Type B pancreatic cell (in vitro differentiated cells): Measurements from ENCODE around the gene TIMM21. TPM values are rescaled to one million over a fixed set of nuclear protein-coding genes. Genes with fewer than 3 reads are reported as not detected.

Experiments
- DNase-seq: peaks from one replicate; pipeline ENCODE4 v3.0.0; 2021; ENCODE audit warnings: mixed read lengths; ENCODE audit not compliant: unreplicated experiment; ENCODE audit errors: extremely low spot score
- H3K27ac Mint-ChIP-seq: 2 replicates; pipeline ENCODE4 v1.8.0; 2021; ENCODE audit warnings: mild to moderate bottlenecking, mixed read lengths
- H3K27me3 Mint-ChIP-seq: 2 replicates; pipeline ENCODE4 v1.8.0; 2021; ENCODE audit warnings: mixed read lengths
- H3K36me3 Mint-ChIP-seq: 2 replicates; pipeline ENCODE4 v1.8.0; 2021; ENCODE audit warnings: mixed read lengths
- H3K4me1 Mint-ChIP-seq: one replicate; pipeline ENCODE4 v1.8.0; 2021; ENCODE audit warnings: mixed read lengths; ENCODE audit not compliant: unreplicated experiment
- H3K4me3 Mint-ChIP-seq: 2 replicates; pipeline ENCODE4 v1.8.0; 2021; ENCODE audit warnings: mild to moderate bottlenecking, mixed read lengths
- H3K9me3 Mint-ChIP-seq: 2 replicates; pipeline ENCODE4 v1.8.0; 2021; ENCODE audit warnings: mixed read lengths
- CTCF ChIP-seq: fragments of 200-600 bp; sonication (generic); conservative IDR thresholded peaks from 2 replicates; pipeline ENCODE4 v1.5.0; 2021; ENCODE audit warnings: antibody characterized with exemption, mild to moderate bottlenecking
- total RNA-seq: library from RNA; stranded (reverse); gene quantifications from 2 replicates; pipeline ENCODE4 v1.2.1, GENCODE V29; 2021; ENCODE audit warnings: low replicate concordance

The TIMM21 gene
- total RNA-seq, 1 donor from 2014 or later: 44.8 TPM

GRCh38 chr18:74114116-74114515 is 34.2 kb upstream of the TIMM21 start:
- H3K4me3 Mint-ChIP-seq: no peak overlapping the region
- no peak for TF ChIP-seq CTCF
- peaks cover 5% of the 10 kb centered on the region for H3K9me3 Mint-ChIP-seq
- no peaks in the 10 kb centered on the region for H3K27me3 Mint-ChIP-seq
- H3K27ac Mint-ChIP-seq: peak overlapping the region; percentile 2
- peaks cover under 1% of the 10 kb centered on the region for H3K36me3 Mint-ChIP-seq
- no peak for DNase-seq
- H3K4me1 Mint-ChIP-seq: peaks cover 24% of the 10 kb centered on the region

- no peak for DNase-seq
- Mint-ChIP-seq H3K4me3 (no peak overlapping the region), H3K4me1 (peaks cover 24% of the 10 kb centered on the region), H3K36me3 (no peaks in the 10 kb centered on the region), H3K27ac (no peak overlapping the region), H3K27me3 (no peaks in the 10 kb centered on the region), H3K9me3 (peaks cover 4% of the 10 kb centered on the region)
- TF ChIP-seq CTCF: no peak
These were observed 33.3 kb upstream of the TIMM21 start for GRCh38 chr18:74115046-74115445.

- Mint-ChIP-seq H3K4me1 (peaks cover 24% of the 10 kb centered on the region), H3K27me3 (no peaks in the 10 kb centered on the region), H3K36me3 (no peaks in the 10 kb centered on the region), H3K27ac (peak overlapping the region; percentile 0), H3K4me3 (peak overlapping the region; percentile 15), H3K9me3 (peaks cover 4% of the 10 kb centered on the region)
- DNase-seq: no peak
- TF ChIP-seq CTCF: peak; percentile 79
These were observed 31.4 kb upstream of the TIMM21 start for GRCh38 chr18:74116633-74117554.

- H3K27me3 Mint-ChIP-seq: no peaks in the 10 kb centered on the region
- H3K4me1 Mint-ChIP-seq: peaks cover 12% of the 10 kb centered on the region
- no peaks in the 10 kb centered on the region for H3K9me3 Mint-ChIP-seq
- H3K27ac Mint-ChIP-seq: no peak overlapping the region
- H3K36me3 Mint-ChIP-seq: no peaks in the 10 kb centered on the region
- no peak overlapping the region for H3K4me3 Mint-ChIP-seq
- TF ChIP-seq CTCF: no peak
- DNase-seq: no peak
These were observed 25.1 kb upstream of the TIMM21 start for GRCh38 chr18:74123200-74123599.

- DNase-seq: no peak
- Mint-ChIP-seq H3K27me3 (no peaks in the 10 kb centered on the region), H3K4me1 (peaks cover 12% of the 10 kb centered on the region), H3K9me3 (no peaks in the 10 kb centered on the region), H3K36me3 (no peaks in the 10 kb centered on the region), H3K4me3 (no peak overlapping the region), H3K27ac (no peak overlapping the region)
- no peak for TF ChIP-seq CTCF
These were observed 23.7 kb upstream of the TIMM21 start for GRCh38 chr18:74124642-74125041.
